Thoracic aorta (tissue), 2 donors: ENCODE results near the gene VSIG2. TPM values are rescaled to one million over a fixed set of nuclear protein-coding genes. Genes with fewer than 3 reads are reported as not detected.
A peak's percentile ranks its signal among the peaks of the same experiment; 100 is the strongest.

Experiments
- ATAC-seq: fragments of 150-250 bp; one replicate; pipeline ENCODE4 v1.8.0; 2017; ENCODE audit warnings: low read depth; ENCODE audit not compliant: insufficient number of reproducible peaks, low FRiP score
- DNase-seq: peaks from one replicate; pipeline ENCODE4 v3.0.0-alpha.2; 2020; ENCODE audit warnings: low spot score
- H3K27ac ChIP-seq, 2 donors: fragments of 200-600 bp; sonication (generic); 1 replicate in 1 of 2; 2 replicates in 1 of 2; pipeline ENCODE4 v1.5.1; 2016; ENCODE audit warnings: mild to moderate bottlenecking in 2 of 2, moderate library complexity in 2 of 2
- H3K27me3 ChIP-seq: fragments of 200-600 bp; sonication (generic); replicated peaks from 2 replicates; pipeline ENCODE4 v1.6.0; 2016; ENCODE audit warnings: mild to moderate bottlenecking; ENCODE audit not compliant: insufficient read depth
- H3K36me3 ChIP-seq: fragments of 200-600 bp; sonication (generic); one replicate; pipeline ENCODE4 v1.5.1; 2016
- H3K4me1 ChIP-seq, 2 donors: fragments of 200-600 bp; sonication (generic); 1 replicate in 1 of 2; 2 replicates in 1 of 2; pipeline versions ENCODE4 v1.5.1 to v1.6.0; 2016; ENCODE audit warnings: low read depth in 2 of 2, mild to moderate bottlenecking in 1 of 2; ENCODE audit not compliant: control insufficient read depth in 1 of 2
- H3K4me3 ChIP-seq: fragments of 200-600 bp; sonication (generic); 2 replicates; pipeline ENCODE4 v1.5.1; 2016; ENCODE audit warnings: mild to moderate bottlenecking
- H3K9me3 ChIP-seq: fragments of 200-600 bp; sonication (generic); 2 replicates; pipeline ENCODE4 v1.5.1; 2016
- CTCF ChIP-seq: fragments of 200-600 bp; sonication (generic); IDR thresholded peaks from one replicate; pipeline ENCODE4 v1.5.1; 2019; ENCODE audit warnings: antibody characterized with exemption
- total RNA-seq, 2 donors: library from RNA; depleted of rRNA; stranded (reverse); fragments of >200 nt; gene quantifications; one replicate each; pipeline versions ENCODE4 v1.1.0 to v1.2.3, GENCODE V29; 2016

VSIG2 gene
- total RNA-seq, 2 donors from 2014 or later, result 1.2 to 2.7 TPM

- Histone ChIP-seq H3K27me3 (no peaks in the 10 kb centered on the region), H3K27ac (no peak overlapping the region), H3K4me3 (no peak overlapping the region), H3K4me1 (peaks cover 6 to 21% of the 10 kb centered on the region in 2 donors), H3K9me3 (no peaks in the 10 kb centered on the region), H3K36me3 (no peaks in the 10 kb centered on the region)
- DNase-seq (no peak), ATAC-seq (no peak)
- TF ChIP-seq CTCF, result no peak
Observed at GRCh38 chr11:124743050-124743449, 9.0 kb downstream of the VSIG2 start.

- Histone ChIP-seq H3K27me3 (no peaks in the 10 kb centered on the region), H3K36me3 (no peaks in the 10 kb centered on the region), H3K4me1 (peaks cover 6 to 21% of the 10 kb centered on the region in 2 donors), H3K27ac (no peak overlapping the region), H3K9me3 (no peaks in the 10 kb centered on the region), H3K4me3 (no peak overlapping the region)
- ATAC-seq (no peak), DNase-seq (no peak)
- no peak for TF ChIP-seq CTCF
Observed at GRCh38 chr11:124742555-124742954, 9.5 kb downstream of the VSIG2 start.

GRCh38 chr11:124740277-124740882 lies 11.7 kb downstream of the VSIG2 start:
- no peak for DNase-seq
- peak overlapping the region; percentile 82 for H3K4me3 ChIP-seq
- H3K36me3 ChIP-seq, result no peaks in the 10 kb centered on the region
- no peak for ATAC-seq
- H3K27ac ChIP-seq, result peak overlapping the region; percentile 19 to 45
- H3K4me1 ChIP-seq, result peaks cover 6 to 23% of the 10 kb centered on the region in 2 donors
- no peaks in the 10 kb centered on the region for H3K9me3 ChIP-seq
- no peaks in the 10 kb centered on the region for H3K27me3 ChIP-seq
- peak; percentile 74 for TF ChIP-seq CTCF

- ATAC-seq (peak; percentile 82), DNase-seq (peak; percentile 71)
- H3K4me3 ChIP-seq, result peak within 1 kb of the TSS; percentile 82
- peaks cover 6 to 23% of the 10 kb centered on the region in 2 donors for H3K4me1 ChIP-seq
- no peaks in the 10 kb centered on the region for H3K36me3 ChIP-seq
- no peaks in the 10 kb centered on the region for H3K27me3 ChIP-seq
- peak; percentile 12 for TF ChIP-seq CTCF
- H3K27ac ChIP-seq, result peak within 1 kb of the TSS; percentile 19 to 45
- no peaks in the 10 kb centered on the region for H3K9me3 ChIP-seq
Observed at GRCh38 chr11:124739479-124740276, 12.4 kb downstream of the VSIG2 start, which contains the start of gene NRGN. NRGN (plus strand) TSS chr11:124739942; CDS start chr11:124740085, 143 bp downstream.

GRCh38 chr11:124738713-124739478 lies 13.2 kb downstream of the VSIG2 start:
- peak overlapping the region; percentile 82 for H3K4me3 ChIP-seq
- no peak overlapping the region for H3K27ac ChIP-seq
- H3K36me3 ChIP-seq, result no peaks in the 10 kb centered on the region
- H3K4me1 ChIP-seq, result peaks cover 6 to 23% of the 10 kb centered on the region in 2 donors
- ATAC-seq, result no peak
- DNase-seq, result no peak
- H3K9me3 ChIP-seq, result no peaks in the 10 kb centered on the region
- TF ChIP-seq CTCF, result no peak
- no peaks in the 10 kb centered on the region for H3K27me3 ChIP-seq
